ENCODE results near the gene FOXF1. TPM values are rescaled to one million over a fixed set of nuclear protein-coding genes. Genes with fewer than 3 reads are reported as not detected.

FOXF1 gene
- total and polyA plus RNA-seq, 2 experiments from 2014 or later: 2.6 to 4.4 TPM

- H3K27me3 ChIP-seq: peaks cover 100% of the 10 kb centered on the region
- H3K9me3 ChIP-seq (ENCODE audit: low read depth): no peaks in the 10 kb centered on the region
- H3K36me3 ChIP-seq: no peaks in the 10 kb centered on the region
- no peaks in the 10 kb centered on the region for H3K4me1 ChIP-seq (ENCODE audit: low read depth)
- H3K27ac ChIP-seq: no peak overlapping the region
- peak overlapping the region; percentile 34 for H3K4me3 ChIP-seq
- TF ChIP-seq, protein P1, sequence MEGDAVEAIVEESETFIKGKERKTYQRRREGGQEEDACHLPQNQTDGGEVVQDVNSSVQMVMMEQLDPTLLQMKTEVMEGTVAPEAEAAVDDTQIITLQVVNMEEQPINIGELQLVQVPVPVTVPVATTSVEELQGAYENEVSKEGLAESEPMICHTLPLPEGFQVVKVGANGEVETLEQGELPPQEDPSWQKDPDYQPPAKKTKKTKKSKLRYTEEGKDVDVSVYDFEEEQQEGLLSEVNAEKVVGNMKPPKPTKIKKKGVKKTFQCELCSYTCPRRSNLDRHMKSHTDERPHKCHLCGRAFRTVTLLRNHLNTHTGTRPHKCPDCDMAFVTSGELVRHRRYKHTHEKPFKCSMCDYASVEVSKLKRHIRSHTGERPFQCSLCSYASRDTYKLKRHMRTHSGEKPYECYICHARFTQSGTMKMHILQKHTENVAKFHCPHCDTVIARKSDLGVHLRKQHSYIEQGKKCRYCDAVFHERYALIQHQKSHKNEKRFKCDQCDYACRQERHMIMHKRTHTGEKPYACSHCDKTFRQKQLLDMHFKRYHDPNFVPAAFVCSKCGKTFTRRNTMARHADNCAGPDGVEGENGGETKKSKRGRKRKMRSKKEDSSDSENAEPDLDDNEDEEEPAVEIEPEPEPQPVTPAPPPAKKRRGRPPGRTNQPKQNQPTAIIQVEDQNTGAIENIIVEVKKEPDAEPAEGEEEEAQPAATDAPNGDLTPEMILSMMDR (IDR thresholded peaks at IDR 0.05; ENCODE audit: low read depth, low read length): no peak
- peak; percentile 64 to 76 for DNase-seq (ENCODE audit: low read depth in 1 of 2, low spot score in 1 of 2)
Observed at GRCh38 chr16:86509759-86510464, 415 bp upstream of the FOXF1 start.

- H3K27ac ChIP-seq: no peak overlapping the region
- no peak for DNase-seq (ENCODE audit: low read depth in 1 of 2, low spot score in 1 of 2)
- peaks cover 7% of the 10 kb centered on the region for H3K4me1 ChIP-seq (ENCODE audit: low read depth)
- H3K4me3 ChIP-seq: peak overlapping the region; percentile 34
- H3K27me3 ChIP-seq: peaks cover 100% of the 10 kb centered on the region
- TF ChIP-seq, protein P1 (IDR thresholded peaks at IDR 0.05; ENCODE audit: low read depth, low read length): no peak
- no peaks in the 10 kb centered on the region for H3K9me3 ChIP-seq (ENCODE audit: low read depth)
- H3K36me3 ChIP-seq: no peaks in the 10 kb centered on the region
Observed at GRCh38 chr16:86511317-86512161, 1.2 kb downstream of the FOXF1 start.

DNA sequence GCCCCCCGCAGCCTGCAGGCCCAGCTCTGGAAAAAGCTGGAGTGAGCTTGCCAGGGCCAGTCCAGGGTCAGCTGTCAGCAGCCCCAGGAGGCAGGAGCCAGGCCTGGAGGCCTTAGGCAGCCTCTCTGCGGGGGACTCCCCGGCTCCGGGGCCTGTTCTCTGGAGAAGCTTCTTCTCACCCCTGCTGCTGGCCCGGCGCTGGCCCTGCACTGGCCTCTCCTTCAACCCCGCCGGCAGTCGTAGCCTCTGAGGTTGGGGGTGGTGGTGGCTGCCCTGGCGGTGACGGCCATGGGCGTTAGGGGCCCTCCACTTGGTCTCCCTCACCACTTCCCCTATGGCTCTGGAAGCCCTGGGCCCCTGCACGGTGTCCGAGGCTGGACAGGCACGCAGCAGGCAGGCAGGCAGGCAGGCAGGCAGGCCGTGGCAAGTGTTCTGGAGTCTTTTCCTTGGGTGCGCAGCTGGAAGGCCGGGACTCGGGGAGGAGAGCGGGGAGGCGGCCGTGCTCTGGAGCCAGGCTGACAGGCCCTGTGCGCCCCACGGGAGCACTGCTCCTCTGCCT lies 2.1 kb downstream of the FOXF1 start:
- TF ChIP-seq, protein P1 (IDR thresholded peaks at IDR 0.05; ENCODE audit: low read depth, low read length): no peak
- Histone ChIP-seq H3K36me3 (no peaks in the 10 kb centered on the region), H3K4me1 (ENCODE audit: low read depth) (peaks cover 7% of the 10 kb centered on the region), H3K27ac (no peak overlapping the region), H3K27me3 (peaks cover 100% of the 10 kb centered on the region), H3K4me3 (peak overlapping the region; percentile 6), H3K9me3 (ENCODE audit: low read depth) (no peaks in the 10 kb centered on the region)
- DNase-seq (ENCODE audit: low read depth in 1 of 2, low spot score in 1 of 2): no peak

- Histone ChIP-seq H3K9me3 (ENCODE audit: low read depth) (no peaks in the 10 kb centered on the region), H3K4me3 (no peak overlapping the region), H3K4me1 (ENCODE audit: low read depth) (peaks cover 7% of the 10 kb centered on the region), H3K27me3 (peaks cover 96% of the 10 kb centered on the region), H3K27ac (no peak overlapping the region), H3K36me3 (no peaks in the 10 kb centered on the region)
- no peak for DNase-seq (ENCODE audit: low read depth in 1 of 2, low spot score in 1 of 2)
- TF ChIP-seq, protein P1 (IDR thresholded peaks at IDR 0.05; ENCODE audit: low read depth, low read length): no peak
Observed at GRCh38 chr16:86512860-86513470, 2.6 kb downstream of the FOXF1 start.

- Histone ChIP-seq H3K27ac (no peak overlapping the region), H3K9me3 (ENCODE audit: low read depth) (no peaks in the 10 kb centered on the region), H3K4me3 (no peak overlapping the region), H3K27me3 (peaks cover 95% of the 10 kb centered on the region), H3K36me3 (no peaks in the 10 kb centered on the region), H3K4me1 (ENCODE audit: low read depth) (peaks cover 7% of the 10 kb centered on the region)
- no peak for DNase-seq (ENCODE audit: low read depth in 1 of 2, low spot score in 1 of 2)
- TF ChIP-seq, protein P1 (IDR thresholded peaks at IDR 0.05; ENCODE audit: low read depth, low read length): no peak
Observed at GRCh38 chr16:86513471-86514277, 3.3 kb downstream of the FOXF1 start.
